ENCODE data around the gene BAD. TPM values are rescaled to one million over a fixed set of nuclear protein-coding genes. Genes with fewer than 3 reads are reported as not detected.

The BAD gene
- total and polyA plus RNA-seq, 4 donors, result 16.0 to 39.5 (median 30.2) TPM

GRCh38 chr11:64283092-64283491, 1.4 kb downstream of the BAD start (continued):
- TF ChIP-seq, protein P1, sequence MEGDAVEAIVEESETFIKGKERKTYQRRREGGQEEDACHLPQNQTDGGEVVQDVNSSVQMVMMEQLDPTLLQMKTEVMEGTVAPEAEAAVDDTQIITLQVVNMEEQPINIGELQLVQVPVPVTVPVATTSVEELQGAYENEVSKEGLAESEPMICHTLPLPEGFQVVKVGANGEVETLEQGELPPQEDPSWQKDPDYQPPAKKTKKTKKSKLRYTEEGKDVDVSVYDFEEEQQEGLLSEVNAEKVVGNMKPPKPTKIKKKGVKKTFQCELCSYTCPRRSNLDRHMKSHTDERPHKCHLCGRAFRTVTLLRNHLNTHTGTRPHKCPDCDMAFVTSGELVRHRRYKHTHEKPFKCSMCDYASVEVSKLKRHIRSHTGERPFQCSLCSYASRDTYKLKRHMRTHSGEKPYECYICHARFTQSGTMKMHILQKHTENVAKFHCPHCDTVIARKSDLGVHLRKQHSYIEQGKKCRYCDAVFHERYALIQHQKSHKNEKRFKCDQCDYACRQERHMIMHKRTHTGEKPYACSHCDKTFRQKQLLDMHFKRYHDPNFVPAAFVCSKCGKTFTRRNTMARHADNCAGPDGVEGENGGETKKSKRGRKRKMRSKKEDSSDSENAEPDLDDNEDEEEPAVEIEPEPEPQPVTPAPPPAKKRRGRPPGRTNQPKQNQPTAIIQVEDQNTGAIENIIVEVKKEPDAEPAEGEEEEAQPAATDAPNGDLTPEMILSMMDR (IDR thresholded peaks at IDR 0.05; ENCODE audit: low read depth, low read length, missing input control), result no peak
- TF ChIP-seq MAX (IDR thresholded peaks at IDR 0.05), result no peak
- TF ChIP-seq NR2F2 (IDR thresholded peaks at IDR 0.05), result no peak

GRCh38 chr11:64281957-64282770, 2.3 kb downstream of the BAD start:
- DNase-seq (ENCODE audit: low spot score), result no peak
- Histone ChIP-seq H3K9me3 (ENCODE audit: control insufficient read depth in 4 of 4, low read length in 3 of 4) (no peaks in the 10 kb centered on the region), H3K36me3 (ENCODE audit: control insufficient read depth in 4 of 4, insufficient read depth in 3 of 4, low read depth in 1 of 4, low read length in 3 of 4) (peaks cover 0 to 12% (median 6%) of the 10 kb centered on the region in 4 donors), H3K4me3 (ENCODE audit: low read depth in 1 of 3, low read length in 3 of 3) (no peak overlapping the region), H3K27me3 (ENCODE audit: control insufficient read depth in 4 of 4, insufficient read depth in 4 of 4, low read length in 3 of 4) (no peaks in the 10 kb centered on the region), H3K4me1 (ENCODE audit: control insufficient read depth in 4 of 4, insufficient read depth in 4 of 4, low read length in 3 of 4) (peaks cover 2 to 26% (median 23%) of the 10 kb centered on the region in 4 donors), H3K9ac (ENCODE audit: low read depth in 1 of 2, low read length in 2 of 2) (no peak overlapping the region), H3K27ac (ENCODE audit: low read depth in 1 of 2, low read length in 2 of 2) (no peak overlapping the region)
- 97% methylated on average over 22 of the region's 22 CpGs for WGBS
- no peak for TF ChIP-seq JUND (IDR thresholded peaks at IDR 0.05)
- no peak for TF ChIP-seq REST (IDR thresholded peaks at IDR 0.05)
- TF ChIP-seq NR2F2 (IDR thresholded peaks at IDR 0.05), result no peak
- no peak for TF ChIP-seq GABPA (IDR thresholded peaks at IDR 0.05 in 1 of 2, conservative IDR thresholded peaks at IDR 0.05 in 1 of 2)
- TF ChIP-seq SP1 (IDR thresholded peaks at IDR 0.05), result no peak
- no peak for TF ChIP-seq HNF4G (IDR thresholded peaks at IDR 0.05)
- TF ChIP-seq FOXA1 (IDR thresholded peaks at IDR 0.05), result no peak
- no peak for TF ChIP-seq RXRA (IDR thresholded peaks at IDR 0.05)
- no peak for TF ChIP-seq MAX (IDR thresholded peaks at IDR 0.05)
- no peak for TF ChIP-seq YY1 (IDR thresholded peaks at IDR 0.05)
- TF ChIP-seq FOXA2 (IDR thresholded peaks at IDR 0.05), result no peak
- TF ChIP-seq, protein P2, sequence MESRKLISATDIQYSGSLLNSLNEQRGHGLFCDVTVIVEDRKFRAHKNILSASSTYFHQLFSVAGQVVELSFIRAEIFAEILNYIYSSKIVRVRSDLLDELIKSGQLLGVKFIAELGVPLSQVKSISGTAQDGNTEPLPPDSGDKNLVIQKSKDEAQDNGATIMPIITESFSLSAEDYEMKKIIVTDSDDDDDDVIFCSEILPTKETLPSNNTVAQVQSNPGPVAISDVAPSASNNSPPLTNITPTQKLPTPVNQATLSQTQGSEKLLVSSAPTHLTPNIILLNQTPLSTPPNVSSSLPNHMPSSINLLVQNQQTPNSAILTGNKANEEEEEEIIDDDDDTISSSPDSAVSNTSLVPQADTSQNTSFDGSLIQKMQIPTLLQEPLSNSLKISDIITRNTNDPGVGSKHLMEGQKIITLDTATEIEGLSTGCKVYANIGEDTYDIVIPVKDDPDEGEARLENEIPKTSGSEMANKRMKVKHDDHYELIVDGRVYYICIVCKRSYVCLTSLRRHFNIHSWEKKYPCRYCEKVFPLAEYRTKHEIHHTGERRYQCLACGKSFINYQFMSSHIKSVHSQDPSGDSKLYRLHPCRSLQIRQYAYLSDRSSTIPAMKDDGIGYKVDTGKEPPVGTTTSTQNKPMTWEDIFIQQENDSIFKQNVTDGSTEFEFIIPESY (IDR thresholded peaks at IDR 0.05), result no peak
